H54 (cell line): Measurements from ENCODE around the gene TMEM44.
"Not testable (repeated sequence)": the region's sequence is repeated elsewhere in the genome, so short reads cannot be mapped to it uniquely, and the experiment has no call there.

Source experiments
- DNase-seq: peaks from one replicate; pipeline ENCODE4 v3.0.0; 2011; ENCODE audit warnings: low spot score, mixed read lengths; ENCODE audit not compliant: insufficient read length
- FAIRE-seq: peaks from 3 replicates; lab custom pipeline; 2011; peaks lifted over from hg19 to GRCh38; lab: Jason Lieb, UNC
- POLR2A ChIP-seq: IDR thresholded peaks from 2 replicates; pipeline ENCODE4 v1.6.1; 2011; ENCODE audit warnings: low read depth, mild to moderate bottlenecking, low read length

TMEM44 gene

DNA sequence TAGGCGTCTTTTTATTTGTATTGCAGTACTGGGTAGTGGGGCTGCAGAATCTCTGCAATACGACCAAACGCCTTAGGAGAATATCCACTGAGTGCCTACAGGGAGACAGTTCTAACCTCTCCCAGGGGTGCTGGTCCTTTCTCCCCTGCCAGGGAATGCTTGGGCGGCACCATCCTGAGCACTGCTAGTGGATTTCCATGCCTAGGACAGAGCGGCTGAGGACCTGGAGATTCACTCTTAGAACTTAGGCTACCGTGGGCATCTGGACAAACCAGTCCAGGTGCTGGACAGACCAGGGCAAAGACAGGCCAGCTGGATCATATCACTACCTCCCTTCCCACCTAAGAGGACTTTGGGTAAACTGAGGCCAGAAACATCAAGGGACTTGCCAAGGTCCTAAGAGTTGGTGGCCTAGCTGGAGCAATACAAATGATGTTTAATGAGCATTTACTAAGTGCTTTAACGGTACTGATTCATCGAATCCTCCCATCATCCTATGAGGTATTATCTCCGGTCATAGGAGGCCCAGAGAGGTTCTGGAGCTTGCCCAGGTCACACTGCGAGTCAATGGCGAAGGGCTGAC lies 902 bp downstream of the TMEM44 start:
- DNase-seq (no peak), FAIRE-seq (no peak)
- no peak for TF ChIP-seq POLR2A

DNA sequence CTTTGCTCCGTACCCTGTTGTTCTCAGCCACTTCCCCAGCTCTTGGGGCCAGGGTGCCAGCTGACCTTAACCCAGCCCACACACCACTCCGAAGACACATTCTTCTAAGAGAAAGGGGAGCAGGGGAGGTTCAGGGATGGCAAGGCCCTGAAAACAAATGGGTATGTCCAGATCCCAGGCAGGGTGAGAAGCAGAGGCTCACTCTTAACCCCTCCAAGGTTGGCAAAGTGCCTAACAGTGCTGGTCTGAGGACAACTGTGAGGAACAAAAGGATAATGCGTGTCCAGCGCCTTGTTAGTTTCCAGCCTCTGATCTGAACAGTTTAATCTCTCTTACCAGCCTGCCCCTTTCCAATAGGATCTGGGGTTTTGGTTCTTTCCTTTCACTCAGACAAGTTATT lies 1.5 kb downstream of the TMEM44 start:
- no peak for TF ChIP-seq POLR2A
- FAIRE-seq (no peak), DNase-seq (no peak)

DNA sequence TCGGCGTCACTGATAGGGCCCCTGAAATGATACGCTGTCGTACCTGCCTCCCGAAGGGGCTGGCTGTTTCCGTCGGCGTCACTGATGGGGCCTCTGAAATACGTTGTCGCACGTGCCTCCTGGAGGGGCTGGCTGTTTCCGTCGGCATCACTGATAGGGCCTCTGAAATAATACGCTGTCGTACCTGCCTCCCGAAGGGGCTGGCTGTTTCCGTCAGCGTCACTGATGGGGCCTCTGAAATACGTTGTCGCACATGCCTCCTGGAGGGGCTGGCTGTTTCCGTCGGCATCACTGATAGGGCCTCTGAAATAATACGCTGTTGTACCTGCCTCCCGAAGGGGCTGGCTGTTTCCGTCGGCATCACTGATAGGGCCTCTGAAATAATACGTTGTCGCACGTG lies 2.5 kb downstream of the TMEM44 start:
- FAIRE-seq, DNase-seq: not testable (repeated sequence)

DNA sequence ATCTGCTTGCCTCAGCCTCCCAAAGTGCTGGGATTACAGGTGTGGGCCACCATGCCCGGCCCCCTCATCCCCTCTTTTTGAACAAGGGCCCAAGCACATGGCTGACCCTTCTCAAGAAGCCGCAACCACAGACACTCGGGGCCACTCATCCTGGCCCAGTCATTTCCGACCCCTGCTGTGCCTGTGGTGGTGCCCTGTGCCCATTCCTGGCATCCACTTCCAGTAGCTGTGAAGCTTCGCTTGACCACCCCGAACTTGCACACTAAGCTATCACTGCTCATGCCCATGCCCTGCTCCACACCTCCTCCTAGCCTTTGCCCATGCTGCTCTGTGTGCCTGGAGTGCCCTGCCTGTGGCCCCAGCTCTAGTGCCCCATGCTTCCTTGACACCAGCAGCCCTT lies 8.3 kb downstream of the TMEM44 start:
- DNase-seq (no peak), FAIRE-seq (no peak)
- TF ChIP-seq POLR2A, result no peak

DNA sequence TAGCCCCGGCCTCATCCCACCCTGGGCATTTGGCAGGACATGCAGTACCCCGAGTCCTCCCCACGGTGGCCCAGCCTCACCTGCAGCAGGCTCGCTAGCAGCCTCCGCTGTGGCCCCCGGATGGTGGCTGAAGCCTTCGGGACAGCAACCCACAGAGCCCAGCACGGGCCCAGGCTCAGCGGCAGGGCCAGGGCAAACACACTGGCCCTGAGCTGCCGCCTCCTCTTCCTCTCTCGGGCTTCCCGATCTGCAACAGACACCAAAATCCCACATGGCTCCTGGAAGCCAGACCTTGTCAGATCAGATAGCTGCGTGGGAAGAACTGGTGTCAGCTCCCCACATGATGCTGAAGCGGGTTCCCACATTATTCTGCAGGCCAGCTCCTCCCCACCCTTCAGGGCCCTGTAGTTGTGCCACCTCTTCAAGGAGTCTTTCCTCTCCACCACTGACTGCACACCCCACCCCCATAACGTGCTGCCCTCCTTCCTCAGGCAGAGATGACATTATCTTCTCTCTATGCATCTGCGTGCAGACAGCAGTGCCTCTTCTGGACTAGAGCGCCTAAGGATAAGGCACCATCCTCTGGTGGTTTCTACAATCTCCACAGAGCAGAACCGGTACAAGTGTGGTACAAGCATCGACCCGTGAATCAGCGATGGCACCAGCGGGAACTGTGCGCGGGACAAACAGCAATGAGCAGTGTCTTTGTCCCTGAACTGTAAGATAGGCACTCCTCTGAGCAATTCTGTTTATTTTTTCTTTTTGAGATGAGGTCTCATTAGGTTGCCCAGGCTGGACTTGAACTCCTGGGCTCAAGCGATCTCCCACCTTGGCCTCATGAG lies 9.5 kb downstream of the TMEM44 start:
- DNase-seq (no peak), FAIRE-seq (no peak)
- no peak for TF ChIP-seq POLR2A

DNA sequence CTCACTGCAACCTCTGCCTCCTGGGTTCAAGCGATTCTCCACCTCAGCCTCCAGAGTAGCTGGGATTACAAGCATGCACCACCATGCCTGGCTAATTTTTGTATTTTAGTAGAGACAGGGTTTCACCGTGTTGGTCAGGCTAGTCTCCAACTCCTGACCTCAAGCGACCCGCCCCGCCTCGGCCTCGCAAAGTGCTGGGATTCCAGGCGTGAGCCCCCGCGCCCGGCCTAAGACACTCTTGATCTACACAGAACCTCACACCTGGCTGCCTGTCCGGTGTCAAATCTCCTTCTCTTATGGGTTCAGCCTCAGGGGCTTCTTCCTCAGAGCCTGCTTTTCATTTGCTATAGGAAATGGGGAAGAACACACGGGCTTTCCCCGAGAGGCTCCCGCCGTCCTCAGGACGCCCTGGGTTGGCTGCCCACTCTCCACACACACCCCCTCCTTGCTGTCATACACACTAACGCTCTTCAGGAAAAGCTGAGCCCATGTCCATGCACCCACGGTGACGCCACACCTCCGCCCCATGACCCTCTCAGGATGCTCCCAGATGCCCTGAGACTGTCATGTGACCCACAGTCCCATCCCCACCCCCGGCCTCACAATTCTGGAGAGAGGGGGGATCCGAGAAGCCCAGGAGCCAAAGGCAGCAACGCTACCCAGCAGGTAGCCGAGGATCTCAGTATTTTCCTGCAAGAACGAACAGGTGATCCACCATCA lies 10.4 kb downstream of the TMEM44 start:
- DNase-seq, result no peak
- FAIRE-seq, result no peak
- no peak for TF ChIP-seq POLR2A

DNA sequence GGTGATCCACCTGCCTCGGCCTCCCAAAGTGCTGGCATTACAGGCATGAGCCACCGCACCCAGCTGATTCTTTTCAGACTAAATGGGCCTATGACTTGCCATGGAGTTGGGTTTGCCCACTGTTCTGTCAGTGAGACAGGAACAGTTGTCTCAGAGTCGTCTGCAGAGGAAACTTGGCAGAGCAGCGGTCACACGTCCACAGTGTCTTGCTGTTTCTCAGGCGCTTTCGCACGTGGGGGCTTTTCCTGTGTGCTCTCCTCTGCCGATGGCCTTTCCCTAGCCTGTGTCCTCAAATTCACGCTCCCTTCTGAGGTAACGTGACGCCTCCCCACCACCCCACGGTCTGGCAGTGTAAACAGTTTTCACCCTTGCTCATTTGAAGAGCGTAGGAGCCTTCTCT lies 11.3 kb downstream of the TMEM44 start:
- FAIRE-seq (no peak), DNase-seq (no peak)
- TF ChIP-seq POLR2A, result no peak

DNA sequence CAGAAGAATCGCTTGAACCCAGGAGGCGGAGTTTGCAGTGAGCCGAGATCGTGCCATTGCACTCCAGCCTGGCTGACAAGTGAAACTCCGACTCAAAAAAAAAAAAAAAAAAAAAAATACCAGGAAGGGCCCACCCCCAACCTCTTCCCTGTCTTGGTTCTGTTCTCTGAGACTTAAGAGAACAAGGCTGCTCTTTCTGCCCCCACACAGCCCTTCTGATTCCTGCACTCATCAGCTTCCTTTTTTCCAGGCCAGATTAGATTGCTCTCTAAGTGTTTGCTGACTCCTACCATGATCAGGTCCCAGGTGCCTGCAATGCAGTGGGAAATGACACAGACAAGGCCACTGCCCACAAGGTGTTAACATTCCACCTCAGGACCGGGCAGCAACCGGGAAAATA lies 13.0 kb downstream of the TMEM44 start:
- DNase-seq, result no peak
- FAIRE-seq, result no peak
- no peak for TF ChIP-seq POLR2A

DNA sequence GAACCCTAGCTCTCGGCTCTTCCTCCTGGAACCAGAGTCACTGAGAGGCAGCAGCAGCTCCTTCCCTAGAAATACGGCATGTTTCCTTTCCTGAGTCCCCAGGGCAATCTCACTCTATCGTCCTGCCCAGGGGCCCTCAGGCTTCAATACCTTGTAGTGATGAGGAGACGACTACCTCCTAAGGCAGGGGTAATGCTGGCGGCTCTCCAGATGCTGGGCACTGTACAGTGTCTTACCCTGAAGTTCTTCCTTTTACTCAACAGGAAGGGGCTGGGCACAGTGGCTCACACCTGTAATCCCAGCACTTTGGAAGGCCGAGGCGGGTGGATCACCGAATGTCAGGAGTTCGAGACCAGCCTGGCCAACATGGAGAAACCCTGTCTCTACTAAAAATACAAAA lies 13.5 kb downstream of the TMEM44 start:
- DNase-seq (no peak), FAIRE-seq (no peak)
- no peak for TF ChIP-seq POLR2A

DNA sequence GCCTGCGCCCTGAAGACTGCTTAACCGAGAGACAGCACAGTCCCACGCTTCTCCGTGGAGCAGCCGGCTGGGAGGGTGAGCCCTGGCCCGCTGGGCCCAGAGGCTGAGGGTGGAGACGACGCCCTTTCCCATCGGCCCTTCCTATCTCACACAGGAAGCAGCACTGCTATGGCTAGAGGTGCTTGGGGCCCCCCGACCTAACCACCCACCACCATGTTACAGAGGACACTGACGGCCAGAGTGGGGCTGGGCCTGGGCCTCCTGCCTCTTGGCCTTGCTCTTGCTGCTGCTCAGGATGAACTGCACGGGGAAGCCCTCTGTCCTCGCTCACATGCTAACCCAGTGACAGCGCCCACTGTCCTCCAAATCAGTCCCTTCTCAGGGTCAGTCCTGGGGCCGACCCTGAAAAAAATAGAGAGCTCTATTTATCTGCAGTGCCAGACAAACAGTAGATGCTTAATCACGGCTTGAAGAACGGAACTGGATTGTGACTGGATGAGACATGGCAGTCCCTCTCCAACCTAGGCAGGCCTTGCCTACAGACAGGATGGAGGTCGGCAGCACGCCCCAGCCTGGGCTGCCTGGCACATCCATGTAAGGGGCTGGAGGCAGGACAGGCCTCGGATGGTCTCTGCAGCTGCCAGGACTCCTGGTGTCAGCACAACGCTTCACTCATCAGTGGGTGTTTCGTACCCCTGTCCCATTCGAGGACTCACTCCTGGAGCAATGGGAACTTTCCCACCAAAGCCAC lies 14.2 kb downstream of the TMEM44 start:
- DNase-seq (no peak), FAIRE-seq (no peak)
- no peak for TF ChIP-seq POLR2A

DNA sequence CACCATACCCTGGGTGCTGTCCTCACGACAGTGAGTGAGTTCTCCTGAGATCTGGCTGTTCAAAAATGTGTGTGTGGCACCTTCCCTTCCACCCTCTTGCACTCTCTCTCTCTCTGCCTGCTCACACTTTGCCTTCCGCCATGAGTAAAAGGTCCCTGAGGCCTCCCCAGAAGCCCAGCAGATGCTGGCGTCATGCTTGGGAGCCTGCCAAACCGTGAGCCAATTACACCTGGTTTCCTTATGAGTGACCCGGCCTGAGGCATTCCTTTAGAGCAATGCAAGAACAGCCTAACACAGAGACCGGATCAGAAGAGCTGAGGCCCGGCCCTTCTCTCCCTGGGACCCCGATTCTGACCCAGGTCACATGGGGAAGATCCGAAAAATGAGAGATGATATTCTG lies 15.4 kb downstream of the TMEM44 start:
- no peak for TF ChIP-seq POLR2A
- DNase-seq, result no peak
- no peak for FAIRE-seq

DNA sequence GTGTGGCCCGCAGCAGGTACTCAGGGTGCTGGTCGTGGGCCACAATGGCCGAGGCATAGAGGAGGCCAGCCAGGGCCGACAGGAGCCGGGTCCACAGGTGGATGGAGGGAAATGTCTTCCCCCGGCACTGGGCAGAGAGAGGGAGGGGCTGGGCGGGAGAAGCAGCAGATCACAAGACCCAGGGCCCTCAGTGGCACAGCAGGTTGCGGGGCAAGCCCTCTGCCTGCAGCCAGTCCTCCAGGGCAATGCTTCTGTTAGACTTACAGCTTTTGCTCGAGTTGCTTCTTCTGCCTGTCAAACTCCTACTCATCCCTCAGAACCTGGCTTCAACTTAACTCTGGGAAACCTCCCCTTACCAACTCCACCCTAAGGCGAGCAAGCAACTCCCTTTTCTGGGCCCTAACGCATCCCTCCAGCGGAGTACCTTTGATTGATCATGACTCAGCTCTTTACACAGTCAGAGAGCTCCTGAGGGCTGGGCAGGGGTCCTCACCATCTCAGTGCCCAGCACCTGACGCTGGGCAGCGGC lies 16.0 kb downstream of the TMEM44 start:
- TF ChIP-seq POLR2A, result no peak
- no peak for DNase-seq
- no peak for FAIRE-seq

DNA sequence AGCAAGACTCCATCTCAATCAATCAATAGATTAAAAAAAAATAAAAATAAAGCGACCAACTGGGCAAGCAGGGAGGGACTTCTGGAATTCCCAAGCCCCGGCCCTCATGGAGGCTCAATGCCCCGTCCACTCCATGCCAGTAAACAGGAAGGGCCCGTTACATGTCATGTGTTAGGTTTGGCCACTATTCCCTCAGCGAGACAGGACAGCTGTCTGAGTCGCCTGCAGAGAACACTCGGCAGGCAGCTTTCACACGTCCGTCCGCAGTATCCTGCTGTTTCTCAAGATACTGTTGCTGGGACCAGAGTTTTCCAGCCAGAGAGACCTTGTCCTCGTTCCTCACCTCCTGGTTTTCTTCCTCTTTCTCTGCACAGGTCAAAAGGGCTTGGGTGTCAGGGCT lies 18.0 kb downstream of the TMEM44 start:
- FAIRE-seq (no peak), DNase-seq (no peak)
- TF ChIP-seq POLR2A, result no peak
